Panc1 (cell line): ENCODE results near the gene MC1R. TPM values are rescaled to one million over a fixed set of nuclear protein-coding genes. Genes with fewer than 3 reads are reported as not detected.

ENCODE experiments used
- ATAC-seq: fragments of 200-7000 bp; cut with Tn5 transposase; 2 replicates; pipeline ENCODE4 v1.9.1; 2020; ENCODE audit warnings: mild to moderate bottlenecking, moderate library complexity
- BruUV-seq: library from RNA; stranded (reverse); fragments of 400-500 nt; replicated peaks from 2 replicates; lab custom pipeline; 2021; lab: Mats Ljungman, UMichigan
- CTCF ChIA-PET: fragments of 300-600 bp; sonication (Branson Sonifier 250); formaldehyde crosslinking; loops from one replicate; lab custom pipeline; 2022; ENCODE audit warnings: antibody characterized with exemption; lab: Charles Lee
- POLR2A ChIA-PET: fragments of 300-600 bp; sonication (Branson Sonifier 250); formaldehyde crosslinking; loops from one replicate; lab custom pipeline; 2022; ENCODE audit warnings: antibody characterized with exemption; lab: Charles Lee
- DNase-seq: peaks from one replicate; pipeline ENCODE4 v3.0.0-alpha.2; 2010; ENCODE audit warnings: low read depth, low spot score
- H3K27ac ChIP-seq: 2 replicates; pipeline ENCODE4 v1.5.1; 2011; ENCODE audit warnings: mild to moderate bottlenecking, low read length, inconsistent platforms
- H3K27me3 ChIP-seq: fragments of 200-500 bp; sonication (Bioruptor generic); 2 replicates; pipeline ENCODE4 v1.6.0; 2014; ENCODE audit warnings: low read length, inconsistent platforms; ENCODE audit not compliant: control insufficient read depth, insufficient read depth
- H3K36me3 ChIP-seq: fragments of 200-500 bp; sonication (Bioruptor generic); 2 replicates; pipeline ENCODE4 v1.5.1; 2014; ENCODE audit warnings: inconsistent platforms, mild to moderate bottlenecking, low read length, moderate library complexity; ENCODE audit not compliant: control insufficient read depth, insufficient read depth
- H3K4me1 ChIP-seq: 2 replicates; pipeline ENCODE4 v1.5.1; 2011; ENCODE audit warnings: inconsistent platforms, mild to moderate bottlenecking, low read length, moderate library complexity; ENCODE audit not compliant: control insufficient read depth, insufficient read depth
- H3K4me3 ChIP-seq, 2 experiments: 2 replicates each; pipeline ENCODE4 v1.5.1; 2011 to 2012; ENCODE audit warnings: low read depth in 2 of 2, low read length in 2 of 2, mild to moderate bottlenecking in 2 of 2, inconsistent platforms in 1 of 2, moderate library complexity in 1 of 2
- H3K9me3 ChIP-seq: fragments of 200-500 bp; sonication (Bioruptor generic); 2 replicates; pipeline ENCODE4 v1.5.1; 2014; ENCODE audit warnings: low read depth, mild to moderate bottlenecking, inconsistent platforms, low read length, moderate library complexity; ENCODE audit not compliant: control insufficient read depth, insufficient read depth
- POLR2AphosphoS5 ChIP-seq: IDR thresholded peaks from 2 replicates; pipeline ENCODE4 v1.6.1; 2012; ENCODE audit warnings: mild to moderate bottlenecking, low read depth, low read length, moderate library complexity
- REST ChIP-seq, 2 experiments: IDR thresholded peaks; 2 replicates each; pipeline ENCODE4 v1.6.1; 2011 to 2012; ENCODE audit warnings: low read depth in 2 of 2, control low read depth in 1 of 2, low read length in 1 of 2, mild to moderate bottlenecking in 1 of 2, moderate library complexity in 1 of 2; ENCODE audit not compliant: insufficient read depth in 1 of 2
- SIN3A ChIP-seq: IDR thresholded peaks from 2 replicates; pipeline ENCODE4 v1.6.1; 2012; ENCODE audit warnings: low read depth, mild to moderate bottlenecking, low read length, moderate library complexity, borderline replicate concordance; ENCODE audit not compliant: insufficient read depth
- TCF7L2 ChIP-seq: IDR thresholded peaks from 2 replicates; pipeline ENCODE4 v1.6.1; 2011; ENCODE audit warnings: mild to moderate bottlenecking, low read depth, low read length, inconsistent platforms
- in situ Hi-C: cut with HindIII; loops from 2 replicates; pipeline ENCODE4 v1.10.0; 2016; ENCODE audit warnings: low sequenced_read_pairs, low pct_unique_long_range_greater_than_20kb
- intact Hi-C: fragments of 100-400 bp; cut with micrococcal nuclease; formaldehyde crosslinking; loops from one replicate; pipeline ENCODE4 v1.10.0; 2022; ENCODE audit not compliant: unreplicated experiment
- total RNA-seq: library from RNA; stranded (reverse); gene quantifications from one replicate; pipeline ENCODE4 v1.2.1, GENCODE V29; 2021; ENCODE audit not compliant: unreplicated experiment
- TF ChIP-seq, protein P1 (sequence below): fragments of 450-650 bp; IDR thresholded peaks from 2 replicates; pipeline ENCODE4 v1.5.1; 2017; ENCODE audit warnings: mild to moderate bottlenecking

The MC1R gene
- total RNA-seq, 1 experiment from 2014 or later: 8.7 TPM

GRCh38 chr16:89944773-89945172 lies 26.1 kb downstream of the MC1R start:
- intact Hi-C loops: no loop called here

DNA sequence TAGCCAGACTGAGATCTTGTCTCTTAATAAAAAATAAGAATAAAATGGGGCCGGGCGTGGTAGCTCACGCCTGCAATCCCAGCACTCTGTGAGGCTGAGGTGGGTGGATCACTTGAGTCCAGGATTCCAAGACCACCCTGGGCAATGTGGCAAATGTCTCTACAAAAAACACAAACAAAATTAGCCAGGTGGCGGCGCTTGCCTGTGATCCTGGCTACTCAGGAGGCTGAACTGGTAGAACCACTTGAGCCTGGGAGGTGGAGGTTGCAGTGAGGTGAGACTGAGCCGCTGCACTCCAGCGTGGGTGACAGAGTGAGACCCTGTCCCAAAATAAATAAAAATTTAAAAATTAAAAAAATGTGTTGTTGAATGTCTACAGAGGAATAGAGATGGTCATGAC lies 27.0 kb downstream of the MC1R start:
- intact Hi-C loops (no loop called here), in situ Hi-C loops (no loop called here)
- CTCF ChIA-PET: no interaction called here
- Histone ChIP-seq H3K4me3 (no peak overlapping the region), H3K27me3 (no peaks in the 10 kb centered on the region), H3K27ac (no peak overlapping the region), H3K4me1 (0 out of 2 replicates have a peak, but pooled peaks cover 4% of the 10 kb centered on the region), H3K9me3 (no peaks in the 10 kb centered on the region), H3K36me3 (no peaks in the 10 kb centered on the region)
- BruUV-seq: no TSS peak
- TF ChIP-seq SIN3A (no peak), TCF7L2 (no peak), REST (IDR thresholded peaks at IDR 0.05; ENCODE audit: insufficient read depth in 1 of 2, low read depth in 2 of 2, low read length in 1 of 2) (no peak), POLR2AphosphoS5 (no peak)
- TF ChIP-seq, protein P1, sequence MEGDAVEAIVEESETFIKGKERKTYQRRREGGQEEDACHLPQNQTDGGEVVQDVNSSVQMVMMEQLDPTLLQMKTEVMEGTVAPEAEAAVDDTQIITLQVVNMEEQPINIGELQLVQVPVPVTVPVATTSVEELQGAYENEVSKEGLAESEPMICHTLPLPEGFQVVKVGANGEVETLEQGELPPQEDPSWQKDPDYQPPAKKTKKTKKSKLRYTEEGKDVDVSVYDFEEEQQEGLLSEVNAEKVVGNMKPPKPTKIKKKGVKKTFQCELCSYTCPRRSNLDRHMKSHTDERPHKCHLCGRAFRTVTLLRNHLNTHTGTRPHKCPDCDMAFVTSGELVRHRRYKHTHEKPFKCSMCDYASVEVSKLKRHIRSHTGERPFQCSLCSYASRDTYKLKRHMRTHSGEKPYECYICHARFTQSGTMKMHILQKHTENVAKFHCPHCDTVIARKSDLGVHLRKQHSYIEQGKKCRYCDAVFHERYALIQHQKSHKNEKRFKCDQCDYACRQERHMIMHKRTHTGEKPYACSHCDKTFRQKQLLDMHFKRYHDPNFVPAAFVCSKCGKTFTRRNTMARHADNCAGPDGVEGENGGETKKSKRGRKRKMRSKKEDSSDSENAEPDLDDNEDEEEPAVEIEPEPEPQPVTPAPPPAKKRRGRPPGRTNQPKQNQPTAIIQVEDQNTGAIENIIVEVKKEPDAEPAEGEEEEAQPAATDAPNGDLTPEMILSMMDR: no peak
- no peak for DNase-seq
- POLR2A ChIA-PET: no interaction called here
- no peak for ATAC-seq

More at GRCh38 chr16:89944773-89945172, 26.1 kb downstream of the MC1R start:
- DNase-seq: no peak
- Histone ChIP-seq H3K27me3 (no peaks in the 10 kb centered on the region), H3K4me3 (no peak overlapping the region), H3K27ac (no peak overlapping the region), H3K4me1 (0 out of 2 replicates have a peak, but pooled peaks cover 4% of the 10 kb centered on the region), H3K9me3 (no peaks in the 10 kb centered on the region), H3K36me3 (no peaks in the 10 kb centered on the region)
- BruUV-seq: no TSS peak
- ATAC-seq: no peak
- in situ Hi-C loops: no loop called here
- TF ChIP-seq, protein P1: no peak
- TF ChIP-seq POLR2AphosphoS5: no peak
- TF ChIP-seq TCF7L2: no peak
- TF ChIP-seq SIN3A: no peak
- TF ChIP-seq REST (IDR thresholded peaks at IDR 0.05; ENCODE audit: insufficient read depth in 1 of 2, low read depth in 2 of 2, low read length in 1 of 2): no peak
- ChIA-PET CTCF (no interaction called here), POLR2A (no interaction called here)
